B cell (primary cell): ENCODE results near the gene PRR9.

ENCODE experiments used
- CTCF ChIP-seq: fragments of 200-600 bp; IDR thresholded peaks from one replicate; pipeline ENCODE4 v1.8.0; 2022; ENCODE audit warnings: antibody characterized with exemption, mild to moderate bottlenecking
- EZH2 ChIP-seq: IDR thresholded peaks from 2 replicates; pipeline ENCODE4 v1.6.1; 2012; ENCODE audit warnings: borderline replicate concordance, low read depth, mild to moderate bottlenecking, moderate library complexity, low read length; ENCODE audit not compliant: insufficient read depth, poor library complexity, severe bottlenecking

GRCh38 chr1:153232553-153232952, 15.2 kb downstream of the PRR9 start:
- TF ChIP-seq EZH2 = no peak
- no peak for TF ChIP-seq CTCF
